ENCODE results near the gene TOP2A. TPM values are rescaled to one million over a fixed set of nuclear protein-coding genes. Genes with fewer than 3 reads are reported as not detected.

The TOP2A gene
- total RNA-seq, 1 experiment from 2014 or later = 230 TPM

- Mint-ChIP-seq H3K36me3 (ENCODE audit: insufficient read depth in 1 of 3, low read depth in 3 of 3) (peaks cover 0 to 3% (median 3%) of the 10 kb centered on the region in 3 experiments; a peak in 3 of 7 replicates), H3K27ac (no peak overlapping the region), H3K9me3 (no peaks in the 10 kb centered on the region), H3K4me3 (no peak overlapping the region), H3K4me1 (peaks cover 29 to 43% of the 10 kb centered on the region in 2 experiments), H3K27me3 (ENCODE audit: low read depth) (peaks cover 43% of the 10 kb centered on the region)
- Histone ChIP-seq H3K9ac (ENCODE audit: extremely low read depth, insufficient read length, low read length) (no peak overlapping the region), H3K18ac (ENCODE audit: insufficient read length, low read depth, low read length) (no peak overlapping the region), H3K9me3 (ENCODE audit: control insufficient read depth, low read depth, low read length) (no peaks in the 10 kb centered on the region), H2BK15ac (ENCODE audit: low read depth, low read length) (no peak overlapping the region), H3K23me2 (ENCODE audit: insufficient read length, low read depth, low read length, poor library complexity, severe bottlenecking) (peaks cover 10% of the 10 kb centered on the region), H4K20me1 (ENCODE audit: control insufficient read depth, insufficient read depth, insufficient read length) (no peaks in the 10 kb centered on the region), H3K79me1 (ENCODE audit: insufficient read depth, low read depth, low read length, poor library complexity, severe bottlenecking) (no peaks in the 10 kb centered on the region), H3K14ac (ENCODE audit: insufficient read depth, low read length) (no peak overlapping the region), H3K27me3 (ENCODE audit: insufficient read depth, low read length) (peaks cover 9% of the 10 kb centered on the region; the same call in 1 of the 2 replicates), H4K8ac (replicated peaks; ENCODE audit: insufficient read length, low read depth, low read length) (no peak overlapping the region), H2AFZ (ENCODE audit: low read length) (no peak overlapping the region), H4K5ac (ENCODE audit: insufficient read length, low read depth, low read length) (no peak overlapping the region), H3K4me2 (ENCODE audit: insufficient read depth, insufficient read length, low read length) (no peak overlapping the region), H3K4me1 (ENCODE audit: insufficient read depth, low read length) (peaks cover 3% of the 10 kb centered on the region), H2BK12ac (ENCODE audit: insufficient read length, low read depth, low read length) (no peak overlapping the region), H3K4ac (ENCODE audit: low read depth, low read length) (no peak overlapping the region), H2BK120ac (ENCODE audit: low read depth, low read length, poor library complexity, severe bottlenecking) (no peak overlapping the region), H4K91ac (ENCODE audit: insufficient read length, low read depth, low read length) (no peak overlapping the region), H2BK5ac (ENCODE audit: insufficient read length, low read length) (no peak overlapping the region), H3K56ac (ENCODE audit: insufficient read length, low read depth, low read length) (no peak overlapping the region), H3T11ph (ENCODE audit: low read length) (no peak overlapping the region), H3K23ac (ENCODE audit: insufficient read length, low read depth, low read length) (no peak overlapping the region), H3K27ac (ENCODE audit: insufficient read length, low read depth, low read length) (no peak overlapping the region), H2BK20ac (ENCODE audit: low read depth, low read length, poor library complexity, severe bottlenecking) (no peak overlapping the region), H2AK5ac (ENCODE audit: insufficient read length, low read length) (no peak overlapping the region), H3K79me2 (ENCODE audit: insufficient read depth, low read length) (no peaks in the 10 kb centered on the region)
- no CpG with 5 or more reads among the region's 8 CpGs for WGBS (ENCODE audit: extremely low coverage, insufficient read length, low lambda C conversion rate)
- TF ChIP-seq, protein P1, sequence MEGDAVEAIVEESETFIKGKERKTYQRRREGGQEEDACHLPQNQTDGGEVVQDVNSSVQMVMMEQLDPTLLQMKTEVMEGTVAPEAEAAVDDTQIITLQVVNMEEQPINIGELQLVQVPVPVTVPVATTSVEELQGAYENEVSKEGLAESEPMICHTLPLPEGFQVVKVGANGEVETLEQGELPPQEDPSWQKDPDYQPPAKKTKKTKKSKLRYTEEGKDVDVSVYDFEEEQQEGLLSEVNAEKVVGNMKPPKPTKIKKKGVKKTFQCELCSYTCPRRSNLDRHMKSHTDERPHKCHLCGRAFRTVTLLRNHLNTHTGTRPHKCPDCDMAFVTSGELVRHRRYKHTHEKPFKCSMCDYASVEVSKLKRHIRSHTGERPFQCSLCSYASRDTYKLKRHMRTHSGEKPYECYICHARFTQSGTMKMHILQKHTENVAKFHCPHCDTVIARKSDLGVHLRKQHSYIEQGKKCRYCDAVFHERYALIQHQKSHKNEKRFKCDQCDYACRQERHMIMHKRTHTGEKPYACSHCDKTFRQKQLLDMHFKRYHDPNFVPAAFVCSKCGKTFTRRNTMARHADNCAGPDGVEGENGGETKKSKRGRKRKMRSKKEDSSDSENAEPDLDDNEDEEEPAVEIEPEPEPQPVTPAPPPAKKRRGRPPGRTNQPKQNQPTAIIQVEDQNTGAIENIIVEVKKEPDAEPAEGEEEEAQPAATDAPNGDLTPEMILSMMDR (conservative IDR thresholded peaks at IDR 0.05) = no peak
- no peak for DNase-seq
These were observed 57.6 kb downstream of the TOP2A start for GRCh38 chr17:40360091-40360490.
